ENCODE data around the gene TOP2B. TPM values are rescaled to one million over a fixed set of nuclear protein-coding genes. Genes with fewer than 3 reads are reported as not detected.

Gene TOP2B
- polyA plus RNA-seq, 1 donor from 2014 or later = 46.0 TPM

DNA sequence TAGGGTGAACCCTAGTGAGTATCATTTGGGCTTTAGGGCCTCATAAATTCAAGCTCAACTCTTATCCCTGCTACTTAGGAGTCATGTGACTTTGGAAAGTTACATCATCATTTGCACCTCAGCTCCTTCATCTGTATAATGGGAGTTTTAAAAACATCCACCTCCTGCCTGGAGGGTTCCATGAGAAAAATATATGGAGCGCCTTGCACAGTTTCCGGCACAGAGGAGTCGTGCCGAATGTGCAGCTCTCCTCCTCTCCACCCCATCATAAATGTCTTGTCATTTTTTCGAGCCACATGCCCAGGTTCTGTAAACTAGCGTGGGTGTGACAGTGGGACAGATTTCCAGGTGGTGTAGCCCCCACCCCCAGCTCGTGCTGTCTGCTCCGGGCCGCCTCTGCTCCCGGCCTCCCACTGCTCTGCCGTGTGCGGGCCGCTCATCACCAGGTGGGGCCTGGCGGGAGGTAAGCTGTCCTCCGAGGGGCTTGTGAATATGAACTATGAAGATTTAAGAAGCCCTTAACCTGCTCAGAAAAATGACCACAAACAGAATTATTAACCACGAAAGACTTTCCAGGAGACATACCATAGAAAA, 90.4 kb downstream of the TOP2B start:
- Mint-ChIP-seq H3K9me3 (no peaks in the 10 kb centered on the region), H3K27ac (no peak overlapping the region), H3K27me3 (peaks cover 7% of the 10 kb centered on the region)

DNA sequence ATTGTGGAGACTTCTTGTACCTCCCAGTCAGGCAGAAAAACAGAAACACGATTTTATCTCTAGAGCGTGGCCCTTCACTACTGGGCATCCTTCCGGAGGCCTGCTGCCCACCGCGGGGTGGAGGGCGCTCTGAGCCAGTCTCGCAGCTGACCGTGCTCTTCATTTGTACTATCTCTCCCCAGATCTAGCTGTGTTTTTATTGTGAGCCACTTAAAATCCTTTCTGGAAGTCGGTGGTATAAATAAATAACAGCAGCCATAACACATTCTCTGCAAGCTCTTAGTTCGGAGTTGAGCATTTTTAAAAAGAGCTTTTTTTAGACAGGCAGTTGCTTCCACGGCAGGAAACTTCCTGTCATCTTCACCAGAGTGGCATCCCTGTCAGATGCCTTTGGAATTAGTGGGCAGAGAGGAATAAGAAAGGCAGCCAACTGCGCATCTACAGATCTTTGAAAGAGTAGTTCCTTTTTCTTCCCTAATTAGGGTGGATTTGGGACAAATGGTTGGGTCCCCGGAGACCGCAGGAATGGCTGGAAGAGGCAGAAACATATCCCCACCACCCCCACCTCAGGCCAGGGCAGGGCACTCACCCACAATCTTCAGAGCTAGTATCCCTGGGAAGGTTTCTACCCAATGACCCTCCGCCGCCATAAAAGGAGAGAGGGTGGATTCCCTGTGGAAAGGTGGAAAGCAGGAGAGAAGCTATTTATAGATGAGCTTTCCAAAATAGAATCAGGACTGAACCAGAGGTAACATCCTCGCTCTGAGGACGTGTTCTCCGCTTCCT, 91.1 kb downstream of the TOP2B start:
- Mint-ChIP-seq H3K27me3 (peaks cover 6% of the 10 kb centered on the region), H3K4me1 (no peaks in the 10 kb centered on the region), H3K4me3 (no peak overlapping the region), H3K36me3 (peaks cover 2% of the 10 kb centered on the region), H3K9me3 (no peaks in the 10 kb centered on the region), H3K27ac (no peak overlapping the region)

More for the DNA sequence above, 90.4 kb downstream of the TOP2B start:
- Mint-ChIP-seq H3K4me3 (no peak overlapping the region), H3K4me1 (no peaks in the 10 kb centered on the region), H3K36me3 (peaks cover 2% of the 10 kb centered on the region)

DNA sequence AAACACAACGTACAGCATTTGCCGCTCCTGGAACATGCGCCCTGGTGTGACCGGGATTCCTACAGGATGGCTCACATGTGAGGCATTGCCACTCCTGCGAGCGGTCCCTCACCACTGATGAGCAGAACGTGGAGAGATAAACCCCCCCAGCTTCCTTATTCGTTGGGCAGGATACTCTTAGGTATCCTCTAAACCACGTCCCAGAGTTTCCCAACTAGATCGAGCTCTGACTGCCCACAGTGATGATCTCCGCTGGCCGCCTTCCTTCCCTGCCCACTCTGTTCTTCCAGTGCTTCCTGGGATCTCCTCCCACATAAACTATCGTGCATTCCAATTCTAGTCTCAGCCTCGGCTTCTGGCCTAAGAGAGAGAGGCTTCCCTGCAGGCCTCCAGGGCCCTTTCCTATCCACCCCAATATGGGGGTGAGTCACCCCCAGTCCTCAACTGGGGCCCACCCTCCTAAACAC, 91.8 kb downstream of the TOP2B start:
- Mint-ChIP-seq H3K4me1 (no peaks in the 10 kb centered on the region), H3K4me3 (no peak overlapping the region), H3K27ac (no peak overlapping the region), H3K36me3 (peaks cover 2% of the 10 kb centered on the region), H3K27me3 (peaks cover 3% of the 10 kb centered on the region), H3K9me3 (no peaks in the 10 kb centered on the region)

DNA sequence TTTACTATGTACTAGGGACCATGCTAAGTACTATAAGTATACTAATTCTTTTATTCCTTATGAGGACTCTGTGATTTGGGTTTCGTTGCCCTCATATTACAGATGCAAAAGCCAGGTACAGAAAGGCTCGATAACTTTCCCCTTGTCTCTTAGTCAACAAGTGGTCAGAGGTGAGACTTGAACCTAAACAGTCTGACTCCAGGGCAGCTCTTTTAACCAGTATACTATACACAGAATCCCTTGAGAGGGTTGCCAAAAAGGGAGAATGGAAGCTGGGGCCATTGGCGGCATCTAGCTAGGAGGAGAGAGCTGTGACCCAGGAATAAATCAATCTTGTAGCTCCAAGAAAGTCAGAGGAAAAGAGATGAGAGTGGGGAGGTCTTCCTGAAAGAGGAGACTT, 92.4 kb downstream of the TOP2B start:
- H3K36me3 Mint-ChIP-seq = peaks cover 2% of the 10 kb centered on the region
- H3K4me1 Mint-ChIP-seq = no peaks in the 10 kb centered on the region
- no peak overlapping the region for H3K4me3 Mint-ChIP-seq
- no peaks in the 10 kb centered on the region for H3K9me3 Mint-ChIP-seq
- H3K27ac Mint-ChIP-seq = no peak overlapping the region
- peaks cover 2% of the 10 kb centered on the region for H3K27me3 Mint-ChIP-seq

DNA sequence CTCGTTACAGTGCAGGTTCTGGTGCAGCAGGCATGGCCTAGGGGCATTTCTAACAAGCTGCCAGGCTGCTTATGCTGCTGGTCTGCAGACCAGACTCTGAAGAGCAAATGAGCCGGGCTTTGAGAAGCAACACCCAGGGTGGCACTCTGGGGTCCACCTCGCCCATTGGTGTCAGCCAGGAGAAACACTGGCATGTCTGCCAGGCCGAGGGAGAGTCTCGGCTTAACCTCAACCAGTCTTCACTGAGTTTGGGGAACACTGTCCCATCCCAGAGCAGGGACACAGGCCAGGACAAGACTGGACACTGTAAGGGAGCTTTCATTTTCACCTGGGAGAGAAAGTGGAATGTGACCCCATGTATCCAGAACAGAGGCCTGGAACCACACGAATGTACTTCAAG, 93.4 kb downstream of the TOP2B start:
- Mint-ChIP-seq H3K27me3 (peaks cover 2% of the 10 kb centered on the region), H3K4me1 (no peaks in the 10 kb centered on the region), H3K4me3 (no peak overlapping the region), H3K27ac (no peak overlapping the region), H3K36me3 (no peaks in the 10 kb centered on the region), H3K9me3 (no peaks in the 10 kb centered on the region)

DNA sequence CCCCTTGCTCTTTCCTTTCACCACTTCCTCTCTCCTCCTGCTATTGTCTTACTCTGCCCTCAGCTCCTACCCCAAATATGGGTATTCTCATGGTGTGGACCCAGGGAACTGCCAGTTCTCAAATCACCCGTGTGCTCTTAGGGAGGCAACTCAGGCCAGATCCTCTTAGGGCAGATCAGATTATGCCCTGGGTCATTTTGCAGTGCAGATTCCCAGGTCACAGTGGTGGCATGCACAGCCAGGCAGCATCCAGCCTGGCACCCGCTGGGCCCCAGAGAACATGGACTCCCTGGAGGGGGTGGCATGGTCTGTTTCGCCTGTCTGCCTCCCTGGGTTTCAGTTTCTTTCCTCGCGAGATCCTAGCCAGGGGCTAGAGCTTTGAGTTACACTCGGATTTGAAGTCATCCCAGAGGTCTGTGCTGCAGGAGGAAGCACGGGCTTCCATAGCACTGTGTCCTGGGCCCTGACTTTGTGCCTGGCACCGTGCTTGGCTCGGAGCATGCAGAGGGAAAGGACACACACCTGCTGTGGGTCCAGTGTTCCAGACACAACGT, 96.1 kb downstream of the TOP2B start:
- Mint-ChIP-seq H3K27ac (no peak overlapping the region), H3K36me3 (peaks cover 1% of the 10 kb centered on the region), H3K4me3 (peak overlapping the region in 1 of 4 donors; percentile 39), H3K9me3 (no peaks in the 10 kb centered on the region), H3K4me1 (no peaks in the 10 kb centered on the region), H3K27me3 (peaks cover 2% of the 10 kb centered on the region)

DNA sequence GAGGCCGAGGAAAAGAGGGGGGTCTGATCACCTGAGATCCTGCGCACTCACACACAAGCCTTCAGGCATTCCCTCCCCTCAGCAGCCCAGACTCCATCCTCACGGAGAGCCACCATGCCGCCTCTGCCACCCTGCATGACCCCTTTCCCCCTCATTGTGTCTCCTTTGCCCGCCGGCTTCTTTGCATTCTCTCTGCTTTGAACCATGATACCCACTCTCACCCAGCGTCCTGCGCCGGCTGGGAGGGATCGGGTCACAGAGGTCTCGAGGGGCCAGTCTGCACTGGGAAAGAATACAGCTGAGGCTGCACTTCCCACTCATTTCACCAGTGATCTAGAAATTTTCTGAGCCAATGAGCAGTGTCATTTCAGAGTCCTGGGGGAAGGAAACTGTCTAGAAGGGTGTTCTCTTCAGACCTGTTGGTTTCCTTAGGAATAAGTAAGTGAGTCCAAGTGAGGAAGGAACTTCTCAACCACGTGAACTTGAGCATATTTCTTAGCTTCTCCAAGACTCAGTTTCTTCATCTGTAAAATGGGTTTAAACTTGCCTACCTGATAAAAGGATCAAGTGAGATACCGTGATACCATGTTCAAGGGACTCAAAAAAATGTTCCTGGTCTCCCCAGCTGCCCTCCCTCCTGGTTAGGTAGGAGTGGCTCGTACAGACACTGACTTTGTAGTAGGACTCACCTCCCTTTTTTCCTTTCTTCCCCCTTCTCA, 96.7 kb downstream of the TOP2B start:
- H3K4me1 Mint-ChIP-seq = no peaks in the 10 kb centered on the region
- H3K9me3 Mint-ChIP-seq = no peaks in the 10 kb centered on the region
- peaks cover 1% of the 10 kb centered on the region for H3K36me3 Mint-ChIP-seq
- H3K27me3 Mint-ChIP-seq = peaks cover 4% of the 10 kb centered on the region
- H3K27ac Mint-ChIP-seq = no peak overlapping the region
- H3K4me3 Mint-ChIP-seq = no peak overlapping the region

DNA sequence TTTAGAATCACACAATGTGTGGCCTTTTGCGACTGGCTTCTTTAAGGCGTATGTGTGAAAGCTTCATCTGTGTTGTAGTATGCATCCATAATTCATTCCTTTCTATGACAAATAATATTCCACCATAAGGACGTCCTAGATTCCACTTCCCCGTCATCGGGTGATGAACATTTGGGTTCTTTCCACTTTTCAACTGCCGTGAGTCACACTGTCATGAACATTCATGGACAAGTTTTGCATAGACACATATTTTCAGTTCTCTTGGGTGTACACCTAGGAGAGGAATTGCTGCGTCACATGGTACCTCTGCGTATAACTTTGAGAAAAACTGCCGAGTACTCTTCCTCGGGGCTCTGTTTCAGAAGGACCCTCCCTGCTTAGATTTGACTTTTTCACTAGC, 97.3 kb downstream of the TOP2B start:
- no peaks in the 10 kb centered on the region for H3K4me1 Mint-ChIP-seq
- peaks cover 2% of the 10 kb centered on the region for H3K27me3 Mint-ChIP-seq
- peaks cover 1% of the 10 kb centered on the region for H3K36me3 Mint-ChIP-seq
- no peaks in the 10 kb centered on the region for H3K9me3 Mint-ChIP-seq
- no peak overlapping the region for H3K4me3 Mint-ChIP-seq
- H3K27ac Mint-ChIP-seq = peak overlapping the region in 1 of 3 donors; percentile 64

DNA sequence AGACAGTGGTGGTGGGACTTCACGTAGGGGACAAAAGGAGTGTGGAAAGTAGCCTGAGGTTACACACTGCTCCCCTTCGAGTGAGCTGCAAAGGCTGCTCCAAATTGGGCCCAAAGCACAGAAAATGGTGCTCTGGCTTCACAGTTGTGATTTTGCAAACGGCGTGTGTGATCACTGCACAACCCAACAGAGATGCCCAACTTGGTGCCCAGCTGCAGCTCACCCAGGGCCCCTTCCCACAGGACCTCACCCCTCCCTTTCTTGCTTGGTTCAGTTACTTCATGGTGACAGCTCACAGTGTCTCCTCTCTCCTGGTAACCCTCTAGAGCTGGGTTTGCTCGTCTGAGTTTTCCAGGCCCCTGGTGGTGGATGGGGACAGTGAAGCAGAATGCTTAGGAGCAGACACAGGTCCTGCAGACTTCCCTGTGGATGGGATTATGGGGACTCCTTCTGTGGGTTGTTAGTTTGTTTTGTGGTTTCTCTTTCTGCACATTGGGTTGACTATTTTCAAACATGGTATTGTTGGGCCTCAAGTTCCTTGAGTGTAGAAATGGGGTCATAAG, 98.3 kb downstream of the TOP2B start:
- H3K27ac Mint-ChIP-seq = no peak overlapping the region
- H3K9me3 Mint-ChIP-seq = no peaks in the 10 kb centered on the region
- H3K4me1 Mint-ChIP-seq = no peaks in the 10 kb centered on the region
- H3K4me3 Mint-ChIP-seq = no peak overlapping the region
- H3K27me3 Mint-ChIP-seq = peaks cover 2% of the 10 kb centered on the region
- peaks cover 1% of the 10 kb centered on the region for H3K36me3 Mint-ChIP-seq

DNA sequence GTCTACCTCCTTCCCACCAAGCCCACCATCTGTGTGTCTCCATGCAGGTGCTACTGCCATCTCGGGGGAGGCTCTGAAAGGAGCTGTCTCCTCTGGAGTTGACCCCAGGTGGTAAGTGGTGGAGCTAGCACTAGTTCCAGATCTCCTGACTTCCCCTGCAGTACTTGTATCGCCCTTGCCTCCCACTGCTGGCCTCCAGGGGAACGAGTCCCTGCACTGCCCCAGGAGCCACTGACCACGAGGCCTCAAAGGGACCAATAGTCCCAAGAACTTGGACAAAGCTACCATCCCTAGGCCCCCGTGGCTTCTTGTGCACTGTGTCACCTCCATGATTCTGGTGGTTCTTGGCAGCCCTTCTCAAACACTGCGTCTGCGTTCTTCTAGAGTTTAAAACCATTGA, 98.9 kb downstream of the TOP2B start:
- Mint-ChIP-seq H3K4me1 (no peaks in the 10 kb centered on the region), H3K9me3 (no peaks in the 10 kb centered on the region), H3K36me3 (peaks cover 1% of the 10 kb centered on the region), H3K27me3 (peaks cover 2% of the 10 kb centered on the region), H3K4me3 (no peak overlapping the region), H3K27ac (no peak overlapping the region)

DNA sequence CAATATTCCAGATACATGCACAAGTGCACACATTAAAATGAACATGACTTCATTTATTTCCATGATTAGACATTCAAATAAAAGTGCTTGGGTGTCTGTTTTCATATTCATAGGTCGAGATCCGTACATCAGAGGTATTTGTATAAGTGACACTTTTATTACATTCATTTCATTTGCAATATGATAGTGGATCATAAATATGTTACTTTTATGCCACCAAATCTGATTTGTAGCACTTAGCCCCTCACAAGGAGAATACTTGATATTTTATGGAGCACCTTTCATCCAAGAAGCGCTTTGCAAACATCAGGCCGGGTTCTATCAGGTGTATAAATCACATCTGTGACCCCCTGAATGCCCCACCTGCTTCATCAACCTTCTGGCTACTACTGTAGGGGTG, 100.6 kb downstream of the TOP2B start:
- Mint-ChIP-seq H3K4me3 (no peak overlapping the region), H3K36me3 (peaks cover 1% of the 10 kb centered on the region), H3K9me3 (no peaks in the 10 kb centered on the region), H3K4me1 (no peaks in the 10 kb centered on the region), H3K27ac (no peak overlapping the region), H3K27me3 (peaks cover 2% of the 10 kb centered on the region)

DNA sequence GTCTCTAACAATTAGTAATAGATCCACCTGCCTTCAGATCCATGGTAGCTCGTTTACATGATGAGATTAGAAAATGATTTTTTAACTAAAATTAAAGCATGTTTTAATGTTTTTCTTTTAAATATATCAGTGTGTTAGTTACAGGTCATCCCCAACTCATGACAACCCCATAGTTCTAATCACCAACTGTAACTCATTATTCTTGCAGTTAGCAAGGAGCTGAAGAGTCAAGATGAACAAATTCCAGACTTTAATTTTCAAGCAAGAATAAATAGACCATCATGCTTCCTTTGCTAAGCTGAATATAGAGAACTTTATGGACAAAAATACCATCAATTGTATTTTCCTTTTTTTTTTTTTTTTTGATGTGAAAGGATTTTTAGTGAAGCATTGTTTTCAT, 101.1 kb downstream of the TOP2B start:
- H3K9me3 Mint-ChIP-seq = no peaks in the 10 kb centered on the region
- peaks cover 1% of the 10 kb centered on the region for H3K36me3 Mint-ChIP-seq
- H3K27me3 Mint-ChIP-seq = peaks cover 2% of the 10 kb centered on the region
- H3K27ac Mint-ChIP-seq = no peak overlapping the region
- no peak overlapping the region for H3K4me3 Mint-ChIP-seq
- no peaks in the 10 kb centered on the region for H3K4me1 Mint-ChIP-seq

DNA sequence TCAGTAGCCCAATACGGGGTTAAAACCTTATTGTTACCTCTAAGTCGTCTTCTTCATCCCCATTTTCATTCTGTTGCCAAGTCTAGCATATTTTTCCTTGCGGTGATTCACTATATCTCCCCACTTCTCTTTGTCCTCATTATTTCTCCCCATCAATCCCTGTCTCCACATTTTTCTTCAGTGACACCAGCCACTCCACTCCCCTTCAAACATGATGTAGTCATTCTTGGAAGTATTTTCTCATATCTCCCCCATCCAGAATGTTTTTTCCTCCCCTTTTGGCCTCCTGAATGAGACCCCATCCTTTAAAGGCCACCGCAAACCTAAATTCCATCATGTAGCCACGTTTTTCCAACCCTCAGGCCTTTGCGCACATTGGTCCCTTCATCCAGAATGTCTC, 105.9 kb downstream of the TOP2B start:
- Mint-ChIP-seq H3K36me3 (no peaks in the 10 kb centered on the region), H3K27ac (no peak overlapping the region), H3K27me3 (peaks cover 2% of the 10 kb centered on the region), H3K4me3 (no peak overlapping the region), H3K9me3 (no peaks in the 10 kb centered on the region), H3K4me1 (no peaks in the 10 kb centered on the region)

DNA sequence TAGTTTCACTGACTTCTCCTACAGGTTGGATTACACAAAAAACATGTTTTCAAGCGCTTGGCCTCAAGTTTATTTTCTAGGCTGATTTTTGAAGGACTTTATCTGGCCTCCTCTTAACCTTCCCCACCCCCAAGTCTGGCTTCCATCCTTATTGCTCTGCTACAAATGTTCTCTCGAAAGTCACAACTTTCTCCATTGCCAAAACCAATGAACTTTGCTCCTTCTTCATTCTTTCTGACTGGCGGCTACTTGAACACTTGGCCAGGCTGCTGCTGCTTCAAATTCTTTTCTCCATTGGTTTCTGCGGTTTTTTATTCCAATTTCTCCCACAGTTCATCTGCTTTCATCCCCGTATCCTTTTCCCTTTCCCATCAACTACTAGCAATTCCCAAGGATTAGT, 106.6 kb downstream of the TOP2B start:
- Mint-ChIP-seq H3K27me3 (peaks cover under 1% of the 10 kb centered on the region), H3K4me1 (no peaks in the 10 kb centered on the region), H3K4me3 (no peak overlapping the region), H3K36me3 (no peaks in the 10 kb centered on the region), H3K9me3 (no peaks in the 10 kb centered on the region), H3K27ac (no peak overlapping the region)

DNA sequence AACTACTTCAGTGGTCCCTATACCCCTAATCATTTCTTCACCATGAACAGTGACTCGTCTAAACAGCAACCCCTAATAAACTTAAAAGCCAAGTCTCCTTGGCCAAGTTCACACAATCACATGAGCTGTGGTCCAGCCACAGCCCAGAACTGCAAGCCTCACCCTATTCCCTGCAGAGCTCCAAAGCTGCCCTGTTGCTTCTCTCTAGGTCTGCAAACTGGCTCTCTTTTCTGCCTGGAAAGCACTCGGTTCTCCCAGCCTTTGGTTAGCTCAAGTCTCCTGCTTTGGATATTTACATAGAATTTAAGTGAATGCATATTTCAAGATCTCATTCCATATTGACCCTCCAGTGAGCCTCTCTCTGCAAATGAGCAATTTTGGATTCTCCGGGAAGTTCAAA, 107.0 kb downstream of the TOP2B start:
- no peaks in the 10 kb centered on the region for H3K9me3 Mint-ChIP-seq
- no peaks in the 10 kb centered on the region for H3K4me1 Mint-ChIP-seq
- no peak overlapping the region for H3K27ac Mint-ChIP-seq
- no peak overlapping the region for H3K4me3 Mint-ChIP-seq
- no peaks in the 10 kb centered on the region for H3K27me3 Mint-ChIP-seq
- no peaks in the 10 kb centered on the region for H3K36me3 Mint-ChIP-seq
